A549 treated with AZD2906 at 1 μM for 4 hours (cell line): ENCODE measurements around the gene ZNF428. TPM values are rescaled to one million over a fixed set of nuclear protein-coding genes. Genes with fewer than 3 reads are reported as not detected.

Source experiments
- total RNA-seq: library from RNA; stranded (reverse); fragments of 200-300 nt; extraction: Qiagen RNA extraction; gene quantifications from 5 replicates; pipeline ENCODE4 v1.2.3, GENCODE V29; 2022

ZNF428 gene, protein sequence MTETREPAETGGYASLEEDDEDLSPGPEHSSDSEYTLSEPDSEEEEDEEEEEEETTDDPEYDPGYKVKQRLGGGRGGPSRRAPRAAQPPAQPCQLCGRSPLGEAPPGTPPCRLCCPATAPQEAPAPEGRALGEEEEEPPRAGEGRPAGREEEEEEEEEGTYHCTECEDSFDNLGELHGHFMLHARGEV
- 46.5 to 66.2 TPM (median 63.8 TPM) in 5 replicates for total RNA-seq

DNA sequence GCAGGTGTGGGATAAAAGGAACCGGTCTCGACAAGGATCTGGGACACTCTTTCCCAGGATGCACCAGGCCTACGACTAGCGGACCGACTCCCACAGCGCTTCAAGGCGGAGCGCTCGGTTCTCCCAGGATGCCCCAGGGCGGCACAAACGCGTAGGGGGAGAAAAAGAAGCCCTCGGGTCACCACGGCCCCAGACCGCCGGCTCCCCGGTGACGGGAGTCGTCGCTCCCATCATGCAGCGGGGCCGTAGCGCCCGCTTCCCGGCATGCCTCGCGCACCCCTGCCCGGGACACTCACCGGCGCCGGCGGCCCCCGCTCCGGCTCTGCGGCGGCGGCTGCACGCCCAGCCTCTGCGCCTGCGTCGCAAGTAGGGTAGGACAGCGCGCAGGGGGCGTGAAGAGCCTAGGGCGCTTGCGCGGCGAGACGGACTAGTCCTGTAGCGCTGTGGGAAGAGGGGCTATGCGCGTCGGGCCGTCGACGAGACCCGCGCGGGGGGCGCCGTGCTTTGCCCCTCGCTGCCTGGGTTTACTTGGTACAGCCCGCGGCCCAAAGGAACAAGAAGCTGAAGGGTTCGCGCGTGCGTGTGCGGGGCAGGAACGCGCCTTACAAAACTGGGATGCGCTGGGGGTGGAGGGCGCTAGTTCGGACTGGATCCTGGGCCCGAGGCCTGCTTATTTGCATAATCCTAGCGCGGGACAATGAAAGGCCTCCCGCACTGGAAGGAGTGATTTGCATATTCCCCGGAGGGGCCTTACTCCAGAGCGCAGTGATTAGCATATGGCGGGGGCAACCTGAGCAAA is at the start of gene ZNF428:
Gene ZNF428 (minus strand): TSS at position 368 of the 799 bp plus-strand sequence. CDS start 5,325 bp downstream, outside the sequence.

DNA sequence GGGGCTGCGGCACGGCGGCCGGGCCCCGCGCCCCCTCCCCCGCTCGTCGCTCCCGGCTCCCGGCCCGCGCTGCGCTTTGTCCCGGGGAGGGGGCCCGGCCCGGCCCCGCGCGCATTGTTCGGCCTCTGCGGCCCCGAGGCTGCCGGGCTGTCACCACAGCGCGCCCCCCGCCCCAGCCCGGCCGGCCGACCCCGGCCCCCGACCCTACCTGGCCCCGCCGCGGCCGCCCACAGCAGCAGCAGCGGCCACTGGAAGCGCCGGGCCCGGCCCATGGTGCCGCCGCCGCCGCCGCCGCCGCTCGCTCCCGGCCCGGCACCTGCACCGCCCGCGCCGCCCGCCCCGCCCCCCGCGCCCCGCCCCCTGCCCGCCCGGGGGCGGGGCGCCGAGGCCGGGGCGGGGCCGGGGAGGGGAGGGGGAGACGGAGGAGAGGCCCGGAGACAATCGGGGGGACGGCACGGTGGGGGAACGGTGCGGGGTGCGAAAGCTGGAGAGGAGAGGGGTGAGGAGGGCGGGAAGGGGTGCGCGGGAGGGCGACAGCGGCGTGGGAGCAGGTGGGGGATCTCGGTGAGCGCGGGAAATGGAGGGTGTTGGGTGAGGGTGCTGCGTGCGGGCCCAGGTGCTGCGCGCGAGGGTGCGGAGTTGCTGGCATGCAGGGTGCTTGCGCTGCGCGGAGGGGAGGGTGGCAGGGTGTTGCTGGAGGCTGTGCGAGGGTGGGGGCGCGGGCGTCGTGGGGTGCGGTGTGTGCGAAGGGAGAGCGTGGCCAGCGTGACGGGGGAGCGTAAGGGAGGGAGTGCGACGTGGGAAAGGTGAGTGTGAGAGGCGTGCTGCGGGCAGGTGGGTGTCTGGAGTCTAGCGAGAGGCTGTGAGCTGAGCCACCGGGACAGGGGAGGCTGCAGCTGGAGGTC is 20.3 kb upstream of the ZNF428 start, which contains the start of gene CADM4:
Gene CADM4 (minus strand): TSS at position 332 of the 905 bp plus-strand sequence. CDS start 60 bp downstream, at position 272.

DNA sequence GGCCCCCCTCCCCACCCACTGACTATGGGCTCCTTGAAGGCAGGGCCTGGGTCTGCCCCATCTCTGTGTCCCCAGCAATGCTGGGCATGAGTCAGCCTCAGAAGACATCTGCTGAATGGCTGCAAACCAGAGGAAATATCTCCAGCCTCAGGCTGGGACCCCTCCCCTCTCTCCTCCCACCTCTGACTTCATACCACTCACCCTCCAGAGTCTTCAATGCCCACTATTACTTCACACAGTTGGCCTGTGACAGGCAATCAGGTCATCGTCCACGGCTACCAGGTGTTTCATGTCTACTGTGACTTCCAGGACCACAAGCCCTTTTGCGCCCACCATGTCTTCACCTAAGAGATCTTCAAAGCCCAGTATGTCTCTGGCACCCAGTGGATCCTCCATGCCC is 7.6 kb downstream of the ZNF428 start, which contains the start of gene SRRM5:
Gene SRRM5 (plus strand): TSS at position 301 of the 400 bp plus-strand sequence. CDS start 34 bp downstream, at position 335.

DNA sequence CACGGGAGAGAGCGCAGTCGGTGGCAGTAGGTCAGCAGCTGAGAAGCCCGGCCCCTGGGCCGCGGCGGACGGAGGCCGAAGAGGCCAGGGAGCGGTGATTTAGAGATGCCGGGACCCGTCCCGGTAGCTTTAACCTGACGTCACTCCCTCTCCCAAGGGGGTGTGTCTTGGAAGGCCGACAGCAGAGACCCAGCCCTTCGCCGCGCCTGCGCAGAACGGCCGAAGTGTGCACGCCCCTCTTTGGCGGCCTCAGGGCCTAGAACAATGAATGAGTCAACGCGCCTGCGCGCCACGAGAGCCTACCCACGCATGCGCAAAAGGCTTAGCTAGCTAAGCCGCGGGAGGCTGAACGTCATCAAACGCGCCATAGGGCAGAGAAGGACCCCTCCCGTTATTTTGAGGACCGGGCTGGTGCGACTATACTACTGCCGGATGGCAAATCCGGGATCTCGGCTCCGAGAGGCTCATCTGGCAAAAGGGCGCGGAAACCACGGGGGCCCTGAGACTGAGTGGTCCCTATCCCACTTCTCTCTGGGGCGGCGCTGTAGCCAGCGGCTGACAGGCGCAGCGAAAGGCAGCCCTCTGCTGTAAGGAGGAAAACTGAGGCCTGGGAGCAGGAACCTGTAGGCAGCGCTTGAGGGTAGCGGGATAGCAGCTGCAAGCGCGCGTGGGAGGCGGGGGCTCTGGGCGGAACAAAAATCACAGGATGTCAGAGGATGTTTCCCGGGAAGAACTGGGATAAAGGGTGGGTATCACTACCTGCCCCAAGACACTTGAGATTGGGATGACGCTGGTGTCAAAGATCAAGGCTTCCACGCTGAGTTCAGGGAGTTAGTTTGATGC is 23.2 kb downstream of the ZNF428 start, which contains the start of the genes IRGQ and ZNF576:
Gene IRGQ (minus strand): TSS at position 136 of the 843 bp plus-strand sequence. CDS start 796 bp downstream, outside the sequence.
Gene ZNF576 (plus strand): TSS at position 597 of the 843 bp plus-strand sequence. CDS start 514 bp downstream, outside the sequence.

DNA sequence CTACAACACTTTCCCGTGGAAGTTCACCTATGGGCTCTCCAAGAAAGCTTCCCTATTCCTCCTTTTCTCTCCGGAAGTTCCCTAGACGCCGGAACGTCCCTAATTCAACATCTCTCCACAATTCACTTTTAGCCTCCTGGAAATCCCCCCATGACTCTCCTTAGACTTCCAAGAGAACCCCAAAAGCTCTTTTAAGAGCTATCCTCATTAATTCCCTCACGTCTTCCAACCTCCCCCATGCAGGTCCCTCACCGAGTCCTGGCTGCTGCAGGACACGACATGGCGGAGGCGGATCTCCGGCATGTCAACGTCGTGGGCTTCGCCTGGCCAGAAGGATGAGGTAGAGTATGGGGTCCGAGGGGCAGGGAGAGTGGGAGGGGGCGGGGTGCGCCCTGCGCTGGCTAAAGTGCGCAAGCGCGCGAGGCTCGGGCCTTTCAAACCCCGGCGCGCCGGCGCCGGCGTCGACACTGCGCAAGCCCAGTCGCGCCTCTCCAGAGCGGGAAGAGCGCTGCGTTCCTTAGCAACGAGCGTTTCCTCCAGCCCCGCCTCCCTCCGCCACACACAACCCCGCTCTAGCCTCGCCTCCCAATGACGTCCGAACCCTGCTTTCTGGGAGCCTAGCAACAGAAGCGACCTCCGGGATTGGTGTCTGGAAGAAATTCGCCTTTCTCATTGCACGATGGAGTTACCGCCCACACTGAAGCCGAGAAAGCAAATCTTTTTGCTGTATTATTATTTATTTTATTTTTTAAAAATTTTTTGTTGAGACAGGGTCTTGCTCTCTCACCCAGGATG is 44.1 kb downstream of the ZNF428 start, which contains the start of the genes PINLYP and XRCC1:
Gene PINLYP (plus strand): TSS at position 646 of the 795 bp plus-strand sequence. CDS start 1,391 bp downstream, outside the sequence.
Gene XRCC1 (minus strand): TSS at position 372 of the 795 bp plus-strand sequence. CDS start 69 bp downstream, at position 303.

Other genes with a start within 250 kb of the ZNF428 start
- gene TEX101, start 204.7 kb downstream of the ZNF428 start, total RNA-seq: not detected in 5 replicates
- gene LYPD3, start 154.0 kb downstream of the ZNF428 start, total RNA-seq: 0.15 to 0.42 TPM (median 0.22 TPM) in 5 replicates
- gene PHLDB3, start 114.9 kb downstream of the ZNF428 start, total RNA-seq: 8.4 to 9.4 TPM (median 9.0 TPM) in 5 replicates
- gene ETHE1, start 92.4 kb downstream of the ZNF428 start, total RNA-seq: 39.5 to 53.9 TPM (median 49.8 TPM) in 5 replicates
- 1.2 to 2.6 TPM (median 2.2 TPM) in 5 replicates for gene ZNF575, start 86.4 kb downstream of the ZNF428 start, total RNA-seq
- gene XRCC1, start 44.1 kb downstream of the ZNF428 start, total RNA-seq: 25.3 to 30.9 TPM (median 27.5 TPM) in 5 replicates
- gene PINLYP, start 43.8 kb downstream of the ZNF428 start, total RNA-seq: 0.10 to 0.15 TPM (median 0.11 TPM) in 3 of 5 replicates, not detected in the others
- 4.3 to 6.7 TPM (median 5.2 TPM) in 5 replicates for gene IRGQ, start 23.5 kb downstream of the ZNF428 start, total RNA-seq
- 14.6 to 21.1 TPM (median 20.4 TPM) in 5 replicates for gene ZNF576, start 23.0 kb downstream of the ZNF428 start, total RNA-seq
- gene SRRM5, start 7.5 kb downstream of the ZNF428 start, total RNA-seq: 0.60 to 1.0 TPM (median 0.69 TPM) in 5 replicates
- 6.9 to 10.1 TPM (median 9.3 TPM) in 5 replicates for gene CADM4, start 20.2 kb upstream of the ZNF428 start, total RNA-seq
- 57.8 to 66.0 TPM (median 63.8 TPM) in 5 replicates for gene PLAUR, start 50.5 kb upstream of the ZNF428 start, total RNA-seq
- not detected in 5 replicates for gene IRGC, start 96.4 kb upstream of the ZNF428 start, total RNA-seq
- gene SMG9, start 135.3 kb upstream of the ZNF428 start, total RNA-seq: 45.1 to 61.2 TPM (median 55.9 TPM) in 5 replicates
- gene KCNN4, start 161.3 kb upstream of the ZNF428 start, total RNA-seq: 36.2 to 55.1 TPM (median 52.9 TPM) in 5 replicates
- gene LYPD5, start 182.8 kb upstream of the ZNF428 start, total RNA-seq: 0.05 to 0.55 TPM (median 0.14 TPM) in 4 of 5 replicates, not detected in the other
- gene ZNF283, start 207.7 kb upstream of the ZNF428 start, total RNA-seq: 3.6 to 6.8 TPM (median 4.3 TPM) in 5 replicates